ENCODE results near the gene DNAJA3.

The DNAJA3 gene

GRCh38 chr16:4381935-4382794 is 43.5 kb upstream of the DNAJA3 start:
- H3K27me3 ChIP-seq (ENCODE audit: insufficient read depth, poor library complexity, severe bottlenecking) = no peaks in the 10 kb centered on the region
- no peaks in the 10 kb centered on the region for H3K9me3 ChIP-seq (ENCODE audit: severe bottlenecking)
- H3K4me3 ChIP-seq (ENCODE audit: severe bottlenecking) = no peak overlapping the region
- H3K27ac ChIP-seq (ENCODE audit: poor library complexity, severe bottlenecking) = no peak overlapping the region
- H3K4me1 ChIP-seq (ENCODE audit: insufficient read depth, poor library complexity, severe bottlenecking) = peaks cover 7% of the 10 kb centered on the region
- DNase-seq (ENCODE audit: low spot score) (no peak), ATAC-seq (ENCODE audit: low read depth) (no peak)
- TF ChIP-seq CTCF (IDR thresholded peaks at IDR 0.05; ENCODE audit: poor library complexity, severe bottlenecking) = no peak
- H3K36me3 ChIP-seq (ENCODE audit: low read depth) = peaks cover 11% of the 10 kb centered on the region

GRCh38 chr16:4382795-4383357 is 42.8 kb upstream of the DNAJA3 start:
- DNase-seq (ENCODE audit: low spot score) = no peak
- no peak for ATAC-seq (ENCODE audit: low read depth)
- H3K9me3 ChIP-seq (ENCODE audit: severe bottlenecking) = no peaks in the 10 kb centered on the region
- no peak overlapping the region for H3K27ac ChIP-seq (ENCODE audit: poor library complexity, severe bottlenecking)
- H3K4me1 ChIP-seq (ENCODE audit: insufficient read depth, poor library complexity, severe bottlenecking) = peaks cover 4% of the 10 kb centered on the region
- TF ChIP-seq CTCF (IDR thresholded peaks at IDR 0.05; ENCODE audit: poor library complexity, severe bottlenecking) = no peak
- H3K27me3 ChIP-seq (ENCODE audit: insufficient read depth, poor library complexity, severe bottlenecking) = no peaks in the 10 kb centered on the region
- no peak overlapping the region for H3K4me3 ChIP-seq (ENCODE audit: severe bottlenecking)
- peaks cover 11% of the 10 kb centered on the region for H3K36me3 ChIP-seq (ENCODE audit: low read depth)

- DNase-seq (ENCODE audit: low spot score) (no peak), ATAC-seq (ENCODE audit: low read depth) (no peak; the same call in 2 of the 3 replicates)
- Histone ChIP-seq H3K27ac (ENCODE audit: poor library complexity, severe bottlenecking) (peak overlapping the region; percentile 10), H3K4me3 (ENCODE audit: severe bottlenecking) (no peak overlapping the region), H3K36me3 (ENCODE audit: low read depth) (peaks cover 11% of the 10 kb centered on the region), H3K9me3 (ENCODE audit: severe bottlenecking) (no peaks in the 10 kb centered on the region), H3K27me3 (ENCODE audit: insufficient read depth, poor library complexity, severe bottlenecking) (no peaks in the 10 kb centered on the region), H3K4me1 (ENCODE audit: insufficient read depth, poor library complexity, severe bottlenecking) (no peaks in the 10 kb centered on the region)
- no peak for TF ChIP-seq CTCF (IDR thresholded peaks at IDR 0.05; ENCODE audit: poor library complexity, severe bottlenecking)
Observed at GRCh38 chr16:4383591-4384444, 41.9 kb upstream of the DNAJA3 start.

- no peak for TF ChIP-seq CTCF (IDR thresholded peaks at IDR 0.05; ENCODE audit: poor library complexity, severe bottlenecking)
- no peak for DNase-seq (ENCODE audit: low spot score)
- no peak for ATAC-seq (ENCODE audit: low read depth)
- no peak overlapping the region for H3K27ac ChIP-seq (ENCODE audit: poor library complexity, severe bottlenecking)
- H3K9me3 ChIP-seq (ENCODE audit: severe bottlenecking) = no peaks in the 10 kb centered on the region
- H3K27me3 ChIP-seq (ENCODE audit: insufficient read depth, poor library complexity, severe bottlenecking) = no peaks in the 10 kb centered on the region
- H3K4me1 ChIP-seq (ENCODE audit: insufficient read depth, poor library complexity, severe bottlenecking) = no peaks in the 10 kb centered on the region
- H3K4me3 ChIP-seq (ENCODE audit: severe bottlenecking) = no peak overlapping the region
- peaks cover 11% of the 10 kb centered on the region for H3K36me3 ChIP-seq (ENCODE audit: low read depth)
Observed at GRCh38 chr16:4384509-4384942, 41.1 kb upstream of the DNAJA3 start.
